IPS DF 19.7 (cell line): Measurements from ENCODE around the gene TFR2.
A peak's percentile ranks its signal among the peaks of the same experiment; 100 is the strongest.

Experiments used
- DNase-seq: peaks from one replicate; pipeline ENCODE4 v3.0.0-alpha.2; 2013; ENCODE audit warnings: low read depth, low spot score

Gene TFR2

DNA sequence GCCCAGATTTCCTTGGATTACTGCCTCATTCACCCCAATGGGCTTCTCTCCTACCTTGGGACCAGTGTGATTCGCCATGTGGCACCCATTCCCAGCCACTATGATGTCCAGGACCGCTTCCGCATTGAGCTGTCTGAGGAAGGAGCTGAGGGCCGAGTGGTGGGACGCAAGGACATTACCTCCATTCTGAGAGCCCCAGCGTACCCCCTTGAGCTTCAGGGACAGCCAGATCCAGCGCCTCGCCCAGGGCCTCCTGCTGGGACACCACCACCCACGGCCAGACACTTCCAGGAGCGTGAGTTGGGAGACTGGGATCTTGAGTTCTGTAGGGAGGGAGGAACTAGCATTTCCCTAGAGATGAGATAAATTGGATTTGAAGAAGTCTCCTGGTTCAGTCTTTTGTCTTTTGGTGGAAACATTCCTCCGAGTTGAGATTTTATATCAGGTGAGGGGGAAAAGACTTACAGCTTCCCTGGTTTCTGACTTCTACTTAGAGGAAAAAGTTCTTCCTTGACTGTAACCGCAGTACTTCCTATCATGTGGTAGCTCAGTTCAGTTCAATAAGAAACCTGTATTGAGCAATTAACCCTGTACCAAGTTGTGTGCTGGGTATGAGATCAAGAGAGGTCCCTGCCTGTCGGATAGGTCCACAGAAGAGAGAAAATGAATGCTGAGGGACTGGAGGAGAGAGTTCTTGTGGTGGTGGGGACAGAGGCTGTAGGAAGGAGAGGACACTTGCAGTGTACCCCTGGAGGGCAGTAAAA lies 27.8 kb downstream of the TFR2 start:
- DNase-seq = no peak

DNA sequence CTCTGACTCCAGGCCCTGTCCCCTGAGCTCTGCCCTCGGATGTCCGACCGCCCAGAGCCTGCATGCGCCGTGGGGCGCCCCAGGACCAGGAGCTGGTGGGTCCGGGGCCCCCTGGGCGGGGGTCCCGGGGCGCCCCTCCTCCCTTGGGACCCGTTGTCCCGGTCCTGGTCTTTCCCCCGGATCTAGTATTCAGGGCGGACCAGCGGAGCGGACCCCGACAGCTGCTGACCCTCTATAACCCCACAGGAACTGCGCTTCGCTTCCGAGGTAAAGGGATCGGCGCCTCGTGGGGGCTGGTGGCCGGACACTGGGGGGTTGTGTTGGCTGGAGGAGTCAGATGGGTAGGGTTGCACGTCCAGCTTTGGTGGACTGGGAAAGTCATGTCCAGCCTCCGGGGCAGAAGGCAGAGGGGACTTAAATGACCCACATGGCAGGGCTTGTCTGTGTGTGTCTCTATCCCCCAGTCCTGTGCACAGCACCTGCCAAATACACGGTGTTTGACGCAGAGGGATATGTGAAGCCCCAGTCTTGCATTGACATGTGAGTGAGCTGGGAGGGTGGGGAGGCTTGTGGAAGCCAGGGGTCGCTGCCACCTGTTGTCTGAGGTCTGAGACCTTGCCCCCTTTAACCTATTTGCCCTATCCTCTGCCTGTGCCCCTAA lies 28.5 kb downstream of the TFR2 start:
- DNase-seq = no peak

DNA sequence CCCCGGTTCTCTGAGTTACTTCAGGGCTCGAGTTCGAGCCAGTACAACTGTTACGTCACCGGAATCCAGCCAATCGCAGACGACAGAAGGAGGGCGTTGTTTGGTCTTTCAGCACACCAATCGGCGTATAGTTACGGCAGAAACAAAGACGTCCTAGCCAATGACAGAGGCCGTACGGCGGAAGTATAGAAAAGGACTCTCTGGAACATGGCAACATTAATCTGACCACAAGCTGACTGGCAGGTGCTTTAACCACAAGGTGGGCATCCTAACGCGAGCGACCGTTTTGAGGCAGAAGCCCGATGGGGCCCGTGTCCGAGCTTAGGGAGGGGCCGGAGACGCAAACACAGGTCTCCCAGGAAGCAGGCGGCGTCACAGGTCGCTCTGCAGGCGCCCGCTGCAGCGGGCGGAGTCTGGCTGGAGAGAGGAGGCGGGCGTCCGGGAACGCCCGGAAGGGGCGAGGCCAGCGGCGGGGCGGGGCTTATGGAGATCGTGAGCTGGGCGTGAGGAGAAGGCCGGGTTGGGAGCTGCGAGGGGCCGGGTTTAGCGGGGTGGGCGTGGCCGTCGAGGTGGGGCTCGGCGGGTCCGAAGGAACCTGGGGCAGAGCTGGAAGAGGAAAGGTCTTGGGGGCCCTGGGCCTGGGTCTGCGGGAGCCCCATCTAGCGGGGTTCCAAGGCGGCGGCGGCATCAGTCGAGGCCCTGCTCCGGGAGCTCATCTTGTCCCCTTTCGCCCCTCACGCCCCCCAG lies 29.2 kb downstream of the TFR2 start, which contains the start of gene MOSPD3:
Gene MOSPD3 (plus strand): TSS at position 558 of the 747 bp plus-strand sequence. CDS start 252 bp downstream, outside the sequence.
- DNase-seq = peak; percentile 100

DNA sequence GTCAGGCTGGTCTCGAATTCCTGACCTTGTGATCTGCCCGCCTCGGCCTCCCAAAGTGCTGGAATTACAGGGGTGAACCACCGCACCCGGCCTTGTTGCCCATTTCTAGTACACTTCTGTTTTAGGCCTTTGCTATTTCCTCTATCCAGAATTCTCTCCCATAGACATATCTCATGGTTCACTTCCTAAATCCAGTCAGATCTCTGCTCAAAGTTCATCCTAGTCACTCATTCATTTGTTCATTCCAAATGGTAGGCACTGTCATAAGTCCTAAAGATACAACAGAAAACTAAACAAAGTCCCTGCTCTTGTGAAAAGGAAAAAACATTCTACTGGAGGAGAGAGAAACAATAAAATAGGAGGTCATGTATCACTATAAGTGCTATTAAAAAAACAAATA lies 31.4 kb downstream of the TFR2 start:
- no peak for DNase-seq

DNA sequence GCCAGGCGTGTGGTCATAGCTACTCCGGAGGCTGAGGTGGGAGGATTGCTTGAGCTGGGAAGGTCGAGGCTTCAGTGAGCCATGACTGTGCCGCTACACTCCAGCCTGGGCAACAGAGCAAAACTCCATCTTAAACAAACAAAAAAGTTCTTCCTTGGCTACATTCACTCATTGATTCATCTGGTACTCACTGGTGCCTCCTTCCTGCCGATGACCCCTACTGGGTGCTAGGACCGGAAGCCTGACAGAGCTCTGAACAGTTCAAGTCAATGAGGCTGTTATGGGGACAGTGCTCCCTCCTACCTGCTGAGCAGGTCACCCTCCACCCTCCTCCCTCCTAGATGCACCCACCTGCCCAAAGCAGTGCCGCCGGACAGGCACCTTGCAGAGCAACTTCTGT lies 34.2 kb downstream of the TFR2 start:
- DNase-seq = no peak

DNA sequence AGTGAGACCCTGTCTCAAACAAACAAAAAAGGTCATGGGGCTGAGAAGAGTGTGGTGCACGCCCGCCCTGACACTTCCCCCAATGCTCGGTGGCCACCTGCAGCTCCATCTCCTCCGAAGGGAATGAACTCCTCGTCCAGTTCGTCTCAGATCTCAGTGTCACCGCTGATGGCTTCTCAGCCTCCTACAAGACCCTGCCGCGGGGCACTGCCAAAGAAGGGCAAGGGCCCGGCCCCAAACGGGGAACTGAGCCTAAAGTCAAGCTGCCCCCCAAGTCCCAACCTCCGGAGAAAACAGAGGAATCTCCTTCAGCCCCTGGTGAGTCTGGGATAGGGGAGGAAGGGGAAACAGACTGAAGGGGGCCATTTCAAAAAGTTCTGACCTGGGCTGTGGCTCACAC lies 35.0 kb downstream of the TFR2 start:
- DNase-seq = no peak

DNA sequence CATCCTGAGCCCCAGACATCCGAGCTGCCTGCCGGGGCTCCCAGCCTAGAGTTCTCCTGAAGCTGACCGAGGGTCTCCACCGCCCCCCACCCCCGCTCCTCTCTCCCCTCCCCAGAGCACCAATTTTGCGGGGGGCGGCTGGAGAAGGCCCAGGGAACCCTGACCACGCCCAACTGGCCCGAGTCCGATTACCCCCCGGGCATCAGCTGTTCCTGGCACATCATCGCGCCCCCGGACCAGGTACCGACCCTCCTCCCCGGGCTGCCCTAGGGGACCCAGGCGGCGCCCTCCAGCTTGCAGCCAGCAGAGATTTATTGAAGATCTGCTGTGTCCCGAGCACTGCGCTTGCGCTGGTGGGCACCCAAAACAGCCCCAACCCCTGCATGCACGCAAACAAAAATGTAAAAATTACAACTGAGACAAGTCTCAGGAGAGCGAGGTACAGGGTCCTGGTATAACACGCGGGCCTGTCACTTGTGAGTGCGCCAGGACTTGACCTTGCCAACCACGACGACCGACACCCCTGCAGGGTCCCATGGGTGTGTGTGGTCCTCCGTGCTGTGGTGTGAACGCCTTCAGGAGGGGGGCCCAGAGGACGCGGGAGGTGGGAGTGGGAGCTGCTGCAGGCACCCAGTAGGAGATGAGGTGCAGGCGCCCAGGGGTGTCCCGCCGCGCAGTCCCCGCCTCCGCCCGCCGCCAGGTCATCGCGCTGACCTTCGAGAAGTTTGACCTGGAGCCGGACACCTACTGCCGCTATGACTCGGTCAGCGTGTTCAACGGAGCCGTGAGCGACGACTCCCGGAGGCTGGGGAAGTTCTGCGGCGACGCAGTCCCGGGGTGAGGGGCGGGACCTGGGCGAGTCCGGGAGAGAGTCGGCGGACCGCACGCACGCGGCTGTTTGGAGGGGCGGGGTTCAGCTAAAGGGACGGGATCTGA lies 36.1 kb downstream of the TFR2 start:
- no peak for DNase-seq

DNA sequence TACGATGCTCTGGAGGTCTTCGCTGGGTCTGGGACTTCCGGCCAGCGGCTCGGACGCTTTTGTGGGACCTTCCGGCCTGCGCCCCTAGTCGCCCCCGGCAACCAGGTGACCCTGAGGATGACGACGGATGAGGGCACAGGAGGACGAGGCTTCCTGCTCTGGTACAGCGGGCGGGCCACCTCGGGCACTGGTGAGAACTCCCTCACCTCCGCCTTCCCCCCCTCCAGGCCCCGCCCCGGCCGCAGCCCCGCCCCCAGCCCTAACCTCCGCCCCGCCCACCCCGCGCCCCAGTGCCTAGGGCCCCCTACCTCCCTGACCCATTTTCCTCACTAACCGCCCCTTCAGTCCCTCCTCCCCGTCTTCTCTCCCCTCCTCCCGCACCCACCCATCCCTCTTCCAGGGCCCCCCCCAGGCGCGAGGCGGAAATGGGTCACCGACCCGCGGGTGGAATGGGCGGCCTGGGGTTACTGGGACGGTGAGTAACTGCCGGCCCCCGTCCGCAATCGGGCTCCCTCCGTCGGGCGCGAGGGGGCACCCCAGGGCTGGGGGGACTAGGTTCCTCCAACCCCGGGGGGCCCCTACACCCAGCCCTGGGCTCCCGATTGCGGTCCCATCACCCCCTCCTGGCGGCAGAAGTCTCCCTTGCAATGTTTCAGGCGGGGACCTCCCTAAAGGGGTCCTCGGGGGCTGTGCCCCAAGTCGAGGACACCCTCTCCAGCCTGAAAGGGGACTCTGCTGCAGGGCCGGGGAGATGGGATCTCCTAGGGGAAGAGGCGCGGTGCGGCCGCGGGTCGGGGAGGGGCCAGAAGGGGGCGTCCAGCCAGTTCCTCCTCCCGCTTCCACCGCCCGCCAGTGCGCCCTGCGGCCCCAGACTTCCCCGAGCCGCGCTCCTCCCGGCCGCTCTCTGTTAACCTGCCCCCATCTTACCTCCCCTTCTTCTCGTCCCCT lies 37.0 kb downstream of the TFR2 start:
- DNase-seq = no peak

DNA sequence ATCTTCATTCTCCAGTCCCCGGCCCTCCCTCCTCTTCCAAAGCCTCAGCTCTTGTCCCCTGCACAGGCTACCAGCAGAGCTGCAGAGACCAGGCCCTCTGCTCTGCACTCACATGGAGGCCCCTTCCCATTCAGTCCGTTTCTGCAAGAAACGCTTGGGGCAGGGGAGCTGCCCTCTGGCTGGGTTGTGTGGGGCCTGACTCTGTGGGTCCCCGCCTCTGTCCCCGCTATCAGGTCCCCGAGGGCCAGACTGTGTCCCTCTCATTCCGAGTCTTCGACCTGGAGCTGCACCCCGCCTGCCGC lies 37.7 kb downstream of the TFR2 start:
- no peak for DNase-seq

DNA sequence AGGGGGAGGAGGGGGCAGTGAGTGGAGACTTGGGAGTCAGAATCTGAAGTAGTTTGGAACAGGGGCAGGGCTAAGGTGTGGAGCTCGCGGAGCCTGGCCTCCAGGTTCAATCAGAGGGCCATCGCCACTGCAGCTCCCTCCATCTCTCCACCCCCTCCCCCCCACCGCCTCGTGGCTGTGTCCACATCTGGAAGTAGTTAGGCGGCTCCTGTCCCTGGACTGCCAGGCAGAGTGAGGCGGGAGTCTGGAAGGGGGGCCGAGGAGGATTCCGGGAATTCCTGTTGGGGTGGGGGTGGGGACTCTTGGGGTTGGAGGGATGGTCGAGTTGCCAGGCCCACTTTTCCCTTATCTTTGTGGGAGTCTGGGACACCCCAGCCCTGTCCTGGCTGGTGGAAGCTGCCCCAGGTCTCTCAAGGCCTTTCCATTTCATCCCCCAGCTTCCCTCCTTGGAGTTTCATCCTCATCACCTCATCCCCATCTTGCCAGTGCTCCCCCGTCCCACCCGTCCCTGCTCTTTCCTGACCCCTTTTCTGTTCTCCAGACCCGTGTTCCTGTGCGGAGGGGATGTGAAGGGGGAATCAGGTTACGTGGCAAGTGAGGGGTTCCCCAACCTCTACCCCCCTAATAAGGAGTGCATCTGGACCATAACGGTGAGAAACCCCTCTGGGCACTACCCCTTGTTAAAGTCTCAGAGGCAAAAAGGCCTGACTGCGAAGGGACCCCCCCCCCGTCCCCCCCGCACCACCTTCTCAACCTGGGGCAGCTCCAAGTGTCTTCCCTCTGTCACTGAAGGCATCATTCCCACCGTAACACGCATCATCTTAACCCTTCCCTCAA lies 38.2 kb downstream of the TFR2 start:
- DNase-seq = no peak

DNA sequence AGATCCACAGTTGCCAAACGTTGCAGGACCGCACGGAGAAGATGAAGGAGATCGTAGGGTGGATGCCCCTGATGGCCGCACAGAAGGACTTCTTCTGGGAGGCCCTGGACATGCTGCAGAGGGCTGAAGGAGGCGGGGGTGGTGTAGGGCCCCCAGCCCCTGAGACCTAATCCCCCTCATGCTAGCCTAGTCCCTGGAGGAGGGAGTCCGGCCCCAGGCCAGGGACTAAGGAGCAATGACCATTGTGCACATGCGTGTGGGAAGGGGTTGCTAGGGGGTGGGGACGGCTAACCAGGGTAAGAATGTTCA lies 40.7 kb downstream of the TFR2 start:
- no peak for DNase-seq

DNA sequence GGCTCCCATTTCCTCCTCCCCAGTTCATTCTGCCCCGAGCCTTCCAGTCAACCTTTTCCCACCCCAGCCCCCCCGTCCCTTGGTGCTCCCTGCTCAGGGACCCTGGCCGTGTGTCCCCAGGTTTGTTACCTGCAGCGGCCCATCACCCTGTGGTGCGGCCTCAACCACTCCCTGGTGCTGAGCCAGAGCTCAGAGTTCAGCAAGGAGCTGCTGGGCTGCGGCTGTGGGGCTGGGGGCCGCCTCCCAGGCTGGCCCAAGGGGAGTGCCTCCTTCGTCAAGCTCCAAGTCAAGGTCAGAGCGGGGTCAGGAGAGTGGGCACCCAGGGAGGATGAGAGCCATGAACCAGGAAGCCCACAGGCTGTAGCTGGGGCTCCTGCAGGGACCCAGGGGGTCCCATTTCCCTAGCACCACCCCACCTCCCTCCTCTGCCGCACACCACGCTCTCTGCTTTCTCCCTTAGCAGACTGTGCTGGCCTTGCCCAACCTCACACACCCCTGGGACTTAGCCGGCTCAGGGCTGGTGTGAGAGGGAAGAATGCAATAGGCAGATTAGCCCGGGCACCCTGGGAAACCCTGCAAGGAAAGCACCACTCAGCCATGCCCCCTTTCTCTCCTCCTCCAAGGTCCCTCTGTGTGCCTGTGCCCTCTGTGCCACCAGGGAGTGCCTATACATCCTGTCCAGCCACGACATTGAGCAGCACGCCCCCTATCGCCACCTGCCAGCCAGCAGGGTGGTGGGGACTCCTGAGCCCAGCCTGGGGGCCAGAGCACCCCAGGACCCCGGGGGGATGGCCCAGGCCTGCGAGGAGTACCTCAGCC lies 41.2 kb downstream of the TFR2 start:
- DNase-seq = no peak

DNA sequence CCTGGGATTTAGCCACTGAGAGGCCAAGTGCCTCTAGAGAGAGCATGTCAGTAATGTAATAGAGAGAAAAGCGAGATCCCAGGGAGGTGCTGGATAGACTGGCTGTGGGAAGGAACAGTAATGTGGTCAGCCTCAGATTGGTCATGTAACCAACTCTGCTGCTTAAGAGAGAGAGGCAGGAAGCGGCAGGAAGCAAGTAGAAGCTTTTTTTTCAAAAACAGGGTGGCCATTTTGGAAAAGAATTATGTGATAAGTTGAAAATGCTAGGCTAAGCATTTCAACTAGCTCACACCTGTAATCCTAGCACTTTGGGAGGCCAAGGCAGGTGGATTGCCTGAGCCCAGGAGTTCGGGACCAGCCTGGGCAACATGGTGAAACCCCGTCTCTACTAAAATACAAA lies 42.9 kb downstream of the TFR2 start:
- DNase-seq = no peak

DNA sequence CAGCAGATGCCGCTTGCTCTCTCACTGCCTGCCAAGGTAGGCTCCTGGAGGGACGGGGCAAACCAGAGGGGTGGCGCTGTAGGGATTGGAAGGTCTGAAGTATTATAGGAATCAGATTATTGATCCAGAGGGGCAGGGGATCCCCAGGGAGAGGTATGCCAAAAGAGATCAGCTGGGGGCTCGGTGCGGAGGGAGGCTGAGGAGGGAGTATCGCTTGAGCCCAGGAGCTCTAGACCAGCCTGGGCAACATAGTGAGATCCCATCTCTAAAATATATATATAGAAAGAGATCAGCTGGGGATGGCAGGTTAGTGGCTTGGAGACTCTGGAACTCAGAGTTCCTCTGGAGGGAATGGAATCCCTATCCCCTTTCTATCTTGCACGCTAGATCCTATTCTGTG lies 46.2 kb downstream of the TFR2 start:
- DNase-seq = no peak

DNA sequence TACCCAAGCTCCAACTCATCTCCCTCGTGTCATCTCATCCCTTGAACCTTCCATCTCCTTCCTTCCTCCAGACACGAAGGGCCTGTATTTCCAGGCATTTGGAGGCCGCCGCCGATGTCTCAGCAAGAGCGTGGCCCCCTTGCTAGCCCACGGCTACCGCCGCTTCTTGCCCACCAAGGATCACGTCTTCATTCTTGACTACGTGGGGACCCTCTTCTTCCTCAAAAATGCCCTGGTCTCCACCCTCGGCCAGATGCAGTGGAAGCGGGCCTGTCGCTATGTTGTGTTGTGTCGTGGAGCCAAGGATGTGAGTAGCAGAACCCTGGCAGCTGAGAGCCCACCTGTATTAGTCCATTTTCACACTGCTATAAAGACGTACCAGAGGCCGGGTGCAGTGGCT lies 49.8 kb downstream of the TFR2 start:
- DNase-seq = no peak

DNA sequence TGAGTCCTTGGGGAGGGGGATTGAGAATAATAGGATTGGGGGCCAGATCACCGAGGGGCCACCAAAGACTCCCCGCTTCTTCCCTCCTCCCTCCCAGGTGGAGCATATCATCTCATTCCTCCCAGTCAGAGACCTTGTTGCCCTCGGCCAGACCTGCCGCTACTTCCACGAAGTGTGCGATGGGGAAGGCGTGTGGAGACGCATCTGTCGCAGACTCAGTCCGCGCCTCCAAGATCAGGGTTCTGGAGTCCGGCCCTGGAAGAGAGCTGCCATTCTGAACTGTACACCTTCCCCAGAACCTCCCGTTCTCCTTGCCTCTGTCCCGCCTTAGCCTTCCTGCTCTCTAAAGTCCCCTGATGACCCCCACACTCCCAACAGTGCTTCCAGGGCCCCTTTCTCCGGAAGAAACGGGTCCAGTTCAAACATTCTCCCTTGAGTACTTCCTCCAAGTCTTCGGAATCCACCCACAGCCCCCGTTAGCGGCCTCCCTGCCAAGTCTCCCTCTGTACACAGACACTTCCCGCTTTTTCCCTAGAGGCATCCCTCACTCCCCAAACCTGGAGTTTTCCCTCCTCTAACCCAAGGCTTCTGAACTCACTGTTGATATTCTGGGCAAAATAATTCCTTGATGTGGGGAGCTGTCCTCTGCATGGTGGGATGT lies 51.1 kb downstream of the TFR2 start:
- DNase-seq = no peak

DNA sequence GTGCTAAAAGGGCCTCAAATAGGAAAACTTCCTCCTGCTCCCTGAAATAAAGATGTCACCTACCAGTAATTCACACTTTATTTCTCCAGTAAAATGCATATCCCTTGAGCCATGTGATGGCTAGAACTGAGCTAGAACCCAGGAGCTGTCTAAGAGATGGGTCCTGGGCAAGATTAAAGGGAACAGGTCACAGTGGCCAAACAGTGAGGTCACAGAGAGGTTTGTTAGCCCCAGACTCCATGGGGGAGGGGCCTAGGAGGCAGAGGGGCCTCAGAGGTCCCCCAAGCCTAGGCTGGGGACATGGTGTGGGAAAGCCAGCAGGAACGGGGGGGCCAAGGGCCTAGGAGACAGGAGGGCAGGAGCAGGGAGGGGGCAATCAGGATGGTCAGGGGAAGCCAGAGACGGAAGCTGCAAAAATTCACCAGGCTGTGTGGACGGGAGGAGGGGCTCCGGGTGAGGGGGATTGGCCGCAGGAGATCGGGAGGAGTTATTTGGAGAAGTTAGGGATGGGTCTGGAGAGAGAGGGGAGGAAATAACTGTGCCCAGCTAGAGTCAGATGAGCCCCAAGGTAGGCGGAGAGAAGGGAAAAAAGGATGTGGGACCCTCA lies 51.9 kb downstream of the TFR2 start:
- DNase-seq = no peak

DNA sequence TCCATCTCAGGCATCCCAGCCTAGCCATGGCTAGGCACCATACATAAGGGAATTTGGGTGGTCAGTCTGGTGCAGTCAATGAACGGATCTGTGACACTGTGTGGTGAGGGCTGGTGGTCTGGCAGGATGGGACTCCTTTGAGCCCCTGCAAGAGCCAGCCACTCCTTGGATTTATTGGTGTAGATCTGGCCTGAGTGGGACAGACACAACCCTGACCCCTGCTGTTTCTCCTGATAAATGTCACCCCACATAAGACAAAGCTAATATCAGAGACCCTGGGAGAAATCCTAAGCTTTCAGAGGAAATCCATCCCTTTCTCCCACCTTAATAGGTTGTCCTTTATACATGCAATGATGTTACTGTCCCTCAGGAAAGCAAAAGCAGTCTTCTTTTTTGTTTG lies 52.9 kb downstream of the TFR2 start:
- no peak for DNase-seq
